HepG2 (cell line): Measurements from ENCODE around the gene FAM131C. TPM values are rescaled to one million over a fixed set of nuclear protein-coding genes. Genes with fewer than 3 reads are reported as not detected.

Source experiments
- JUND ChIP-seq: sonication (generic); formaldehyde crosslinking; IDR thresholded peaks from 2 replicates; pipeline ENCODE4 v1.8.0; 2022; ENCODE audit warnings: mild to moderate bottlenecking, missing genetic modification reagents
- KDM5A ChIP-seq: fragments of 200-600 bp; sonication (generic); IDR thresholded peaks from 2 replicates; pipeline ENCODE4 v1.7.0; 2018; ENCODE audit warnings: antibody characterized with exemption, mild to moderate bottlenecking, low read length, borderline replicate concordance
- LCORL ChIP-seq, 2 experiments: fragments of 450-650 bp in 1 of 2; sonication (generic) in 1 of 2; formaldehyde crosslinking in 1 of 2; IDR thresholded peaks; 2 replicates each; pipeline versions ENCODE4 v1.5.0 to v1.6.1; 2017 to 2020; ENCODE audit warnings: antibody characterized with exemption in 1 of 2, missing genetic modification reagents in 1 of 2
- SP5 ChIP-seq: IDR thresholded peaks from 2 replicates; pipeline ENCODE4 v1.6.1; 2016; ENCODE audit warnings: low read depth, borderline replicate concordance
- YEATS2 ChIP-seq: sonication (generic); formaldehyde crosslinking; IDR thresholded peaks from 2 replicates; pipeline ENCODE4 v1.4.0; 2020; ENCODE audit warnings: missing genetic modification reagents, borderline replicate concordance
- ZKSCAN1 ChIP-seq: fragments of 150-350 bp; IDR thresholded peaks from 2 replicates; pipeline ENCODE4 v1.6.1; 2014; ENCODE audit warnings: low read length
- ZKSCAN8 ChIP-seq: IDR thresholded peaks from 2 replicates; pipeline ENCODE4 v1.6.1; 2016; ENCODE audit warnings: borderline replicate concordance, missing genetic modification reagents, missing compliant biosample characterization
- ZNF101 ChIP-seq: sonication (generic); formaldehyde crosslinking; IDR thresholded peaks from 2 replicates; pipeline ENCODE4 v1.4.0; 2020; ENCODE audit warnings: mild to moderate bottlenecking, low read depth, missing genetic modification reagents, borderline replicate concordance
- ZNF121 ChIP-seq: sonication (generic); formaldehyde crosslinking; IDR thresholded peaks from 2 replicates; pipeline ENCODE4 v1.5.0; 2020; ENCODE audit warnings: mild to moderate bottlenecking, missing genetic modification reagents
- ZNF44 ChIP-seq: sonication (generic); formaldehyde crosslinking; IDR thresholded peaks from 2 replicates; pipeline ENCODE4 v1.5.1; 2020; ENCODE audit warnings: mild to moderate bottlenecking, missing genetic modification reagents
- ZNF570 ChIP-seq: sonication (generic); formaldehyde crosslinking; IDR thresholded peaks from 2 replicates; pipeline ENCODE4 v1.4.0; 2020; ENCODE audit warnings: mild to moderate bottlenecking, missing genetic modification reagents, borderline replicate concordance
- polyA plus RNA-seq, 8 experiments: library from polyadenylated mRNA; depleted of rRNA in 3 of 8; stranded (reverse) in 7 of 8; unstranded in 1 of 8; fragments of >200 nt; fragmentation: Illumina TruSeq in 4 of 8; extraction: Trizol in 4 of 8; gene quantifications; 2 replicates each; pipeline versions ENCODE4 v1.2.1 to v1.2.3, GENCODE V29; 2011 to 2016; ENCODE audit warnings: low read depth in 4 of 8, missing spikeins in 1 of 8, mixed read lengths in 1 of 8; ENCODE audit not compliant: insufficient read depth in 1 of 8
- total RNA-seq, 5 experiments: library from RNA; depleted of rRNA; stranded (reverse); fragments of >200 nt; fragmentation: Illumina TruSeq; extraction: Trizol; gene quantifications; 2 replicates each; pipeline ENCODE4 v1.2.3, GENCODE V29; 2016; ENCODE audit warnings: low read depth in 1 of 5
- TF ChIP-seq, protein P1 (sequence below), 2 experiments: sonication (generic) in 1 of 2; formaldehyde crosslinking in 1 of 2; IDR thresholded peaks; 2 replicates each; pipeline versions ENCODE4 v1.4.0 to v1.6.1; 2016 to 2020; ENCODE audit warnings: borderline replicate concordance in 1 of 2, low read depth in 1 of 2, mild to moderate bottlenecking in 1 of 2, missing genetic modification reagents in 1 of 2
- TF ChIP-seq, protein P2 (sequence below): sonication (generic); formaldehyde crosslinking; IDR thresholded peaks from one replicate; pipeline ENCODE4 v1.5.1; 2020; ENCODE audit warnings: mild to moderate bottlenecking, missing genetic modification reagents; ENCODE audit errors: not compliant biosample characterization
- TF ChIP-seq, protein P3 (sequence below): sonication (generic); formaldehyde crosslinking; IDR thresholded peaks from 2 replicates; pipeline ENCODE4 v1.8.0; 2022; ENCODE audit warnings: mild to moderate bottlenecking, missing genetic modification reagents, borderline replicate concordance

FAM131C gene
- total and polyA plus RNA-seq, 2 of the 13 experiments (the other 11 are each of a cell fraction or from before 2014, with no cell fraction given), result 0.07 TPM; not detected in 1

DNA sequence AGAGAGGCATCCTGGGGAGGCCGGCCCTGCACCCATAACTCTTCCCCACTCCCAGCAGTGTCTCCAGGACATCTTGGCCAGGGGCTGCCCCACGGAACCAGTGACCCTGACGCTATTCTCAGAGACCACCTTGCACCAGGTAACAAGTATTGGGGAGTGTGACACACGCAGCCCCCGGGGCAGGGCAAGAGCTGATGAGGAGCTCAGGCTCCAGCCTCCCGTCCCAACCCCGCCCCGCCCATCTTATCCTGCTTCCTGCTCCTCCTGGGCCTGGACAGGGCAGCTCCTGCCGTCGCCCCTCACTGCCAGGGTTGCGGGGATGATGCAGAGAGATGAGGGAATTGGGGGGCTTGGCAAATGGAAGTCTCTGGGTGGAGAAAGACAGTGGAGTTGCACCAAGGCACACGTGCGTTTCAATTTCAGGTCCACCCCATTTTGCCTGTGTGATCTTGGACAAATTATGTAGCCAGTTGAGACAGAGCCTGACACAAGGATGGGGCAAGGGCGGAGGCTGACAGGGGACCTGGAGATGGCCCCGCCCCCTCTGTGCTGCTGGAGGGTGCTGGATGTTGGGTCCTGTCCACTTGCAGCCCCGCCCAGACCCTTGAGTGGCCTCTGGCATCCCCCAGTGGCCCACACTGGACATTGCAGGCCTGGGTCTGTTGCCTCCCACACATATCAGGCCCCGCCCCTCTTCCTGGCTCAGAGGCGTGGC, 40.9 kb downstream of the FAM131C start (continued):
- TF ChIP-seq, protein P1, sequence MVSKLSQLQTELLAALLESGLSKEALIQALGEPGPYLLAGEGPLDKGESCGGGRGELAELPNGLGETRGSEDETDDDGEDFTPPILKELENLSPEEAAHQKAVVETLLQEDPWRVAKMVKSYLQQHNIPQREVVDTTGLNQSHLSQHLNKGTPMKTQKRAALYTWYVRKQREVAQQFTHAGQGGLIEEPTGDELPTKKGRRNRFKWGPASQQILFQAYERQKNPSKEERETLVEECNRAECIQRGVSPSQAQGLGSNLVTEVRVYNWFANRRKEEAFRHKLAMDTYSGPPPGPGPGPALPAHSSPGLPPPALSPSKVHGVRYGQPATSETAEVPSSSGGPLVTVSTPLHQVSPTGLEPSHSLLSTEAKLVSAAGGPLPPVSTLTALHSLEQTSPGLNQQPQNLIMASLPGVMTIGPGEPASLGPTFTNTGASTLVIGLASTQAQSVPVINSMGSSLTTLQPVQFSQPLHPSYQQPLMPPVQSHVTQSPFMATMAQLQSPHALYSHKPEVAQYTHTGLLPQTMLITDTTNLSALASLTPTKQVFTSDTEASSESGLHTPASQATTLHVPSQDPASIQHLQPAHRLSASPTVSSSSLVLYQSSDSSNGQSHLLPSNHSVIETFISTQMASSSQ (IDR thresholded peaks at IDR 0.05; ENCODE audit: low read depth), result no peak
- TF ChIP-seq, protein P1 (CRISPR knock-in tag; IDR thresholded peaks at IDR 0.05; ENCODE audit: borderline replicate concordance), result no peak
- TF ChIP-seq SP5 (CRISPR knock-in tag) (0 out of 2 replicates have a peak, but pooled peaks have one; percentile 53), ZNF44 (CRISPR knock-in tag) (no peak), ZNF570 (CRISPR knock-in tag) (no peak), ZKSCAN8 (no peak), LCORL (IDR thresholded peaks at IDR 0.05) (no peak), LCORL (CRISPR knock-in tag; IDR thresholded peaks at IDR 0.05) (peak; percentile 59; the same call in 1 of the 2 replicates), KDM5A (no peak), ZNF101 (no peak), ZKSCAN1 (no peak), YEATS2 (CRISPR knock-in tag) (peak; percentile 52; the same call in 1 of the 2 replicates), JUND (no peak), ZNF121 (CRISPR knock-in tag) (peak; percentile 26; the same call in 1 of the 2 replicates)
- TF ChIP-seq, protein P2, sequence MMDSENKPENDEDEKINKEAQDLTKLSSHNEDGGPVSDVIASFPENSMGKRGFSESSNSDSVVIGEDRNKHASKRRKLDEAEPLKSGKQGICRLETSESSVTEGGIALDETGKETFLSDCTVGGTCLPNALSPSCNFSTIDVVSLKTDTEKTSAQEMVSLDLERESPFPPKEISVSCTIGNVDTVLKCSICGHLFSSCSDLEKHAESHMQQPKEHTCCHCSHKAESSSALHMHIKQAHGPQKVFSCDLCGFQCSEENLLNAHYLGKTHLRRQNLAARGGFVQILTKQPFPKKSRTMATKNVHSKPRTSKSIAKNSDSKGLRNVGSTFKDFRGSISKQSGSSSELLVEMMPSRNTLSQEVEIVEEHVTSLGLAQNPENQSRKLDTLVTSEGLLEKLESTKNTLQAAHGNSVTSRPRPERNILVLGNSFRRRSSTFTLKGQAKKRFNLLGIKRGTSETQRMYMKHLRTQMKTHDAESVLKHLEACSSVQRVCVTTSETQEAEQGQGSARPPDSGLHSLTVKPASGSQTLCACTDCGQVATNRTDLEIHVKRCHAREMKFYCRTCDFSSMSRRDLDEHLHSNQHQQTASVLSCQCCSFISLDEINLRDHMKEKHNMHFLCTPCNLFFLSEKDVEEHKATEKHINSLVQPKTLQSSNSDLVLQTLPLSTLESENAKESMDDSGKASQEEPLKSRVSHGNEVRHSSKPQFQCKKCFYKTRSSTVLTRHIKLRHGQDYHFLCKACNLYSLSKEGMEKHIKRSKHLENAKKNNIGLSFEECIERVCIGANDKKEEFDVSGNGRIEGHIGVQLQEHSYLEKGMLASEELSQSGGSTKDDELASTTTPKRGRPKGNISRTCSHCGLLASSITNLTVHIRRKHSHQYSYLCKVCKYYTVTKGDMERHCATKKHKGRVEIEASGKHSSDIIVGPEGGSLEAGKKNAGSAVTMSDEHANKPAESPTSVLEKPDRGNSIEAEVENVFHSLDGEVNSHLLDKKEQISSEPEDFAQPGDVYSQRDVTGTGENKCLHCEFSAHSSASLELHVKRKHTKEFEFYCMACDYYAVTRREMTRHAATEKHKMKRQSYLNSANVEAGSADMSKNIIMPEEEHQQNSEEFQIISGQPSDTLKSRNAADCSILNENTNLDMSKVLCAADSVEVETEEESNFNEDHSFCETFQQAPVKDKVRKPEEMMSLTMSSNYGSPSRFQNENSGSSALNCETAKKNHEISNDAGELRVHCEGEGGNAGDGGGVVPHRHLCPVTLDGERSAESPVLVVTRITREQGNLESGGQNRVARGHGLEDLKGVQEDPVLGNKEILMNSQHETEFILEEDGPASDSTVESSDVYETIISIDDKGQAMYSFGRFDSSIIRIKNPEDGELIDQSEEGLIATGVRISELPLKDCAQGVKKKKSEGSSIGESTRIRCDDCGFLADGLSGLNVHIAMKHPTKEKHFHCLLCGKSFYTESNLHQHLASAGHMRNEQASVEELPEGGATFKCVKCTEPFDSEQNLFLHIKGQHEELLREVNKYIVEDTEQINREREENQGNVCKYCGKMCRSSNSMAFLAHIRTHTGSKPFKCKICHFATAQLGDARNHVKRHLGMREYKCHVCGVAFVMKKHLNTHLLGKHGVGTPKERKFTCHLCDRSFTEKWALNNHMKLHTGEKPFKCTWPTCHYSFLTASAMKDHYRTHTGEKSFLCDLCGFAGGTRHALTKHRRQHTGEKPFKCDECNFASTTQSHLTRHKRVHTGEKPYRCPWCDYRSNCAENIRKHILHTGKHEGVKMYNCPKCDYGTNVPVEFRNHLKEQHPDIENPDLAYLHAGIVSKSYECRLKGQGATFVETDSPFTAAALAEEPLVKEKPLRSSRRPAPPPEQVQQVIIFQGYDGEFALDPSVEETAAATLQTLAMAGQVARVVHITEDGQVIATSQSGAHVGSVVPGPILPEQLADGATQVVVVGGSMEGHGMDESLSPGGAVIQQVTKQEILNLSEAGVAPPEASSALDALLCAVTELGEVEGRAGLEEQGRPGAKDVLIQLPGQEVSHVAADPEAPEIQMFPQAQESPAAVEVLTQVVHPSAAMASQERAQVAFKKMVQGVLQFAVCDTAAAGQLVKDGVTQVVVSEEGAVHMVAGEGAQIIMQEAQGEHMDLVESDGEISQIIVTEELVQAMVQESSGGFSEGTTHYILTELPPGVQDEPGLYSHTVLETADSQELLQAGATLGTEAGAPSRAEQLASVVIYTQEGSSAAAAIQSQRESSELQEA (CRISPR knock-in tag), result peak; percentile 59
- TF ChIP-seq, protein P3, sequence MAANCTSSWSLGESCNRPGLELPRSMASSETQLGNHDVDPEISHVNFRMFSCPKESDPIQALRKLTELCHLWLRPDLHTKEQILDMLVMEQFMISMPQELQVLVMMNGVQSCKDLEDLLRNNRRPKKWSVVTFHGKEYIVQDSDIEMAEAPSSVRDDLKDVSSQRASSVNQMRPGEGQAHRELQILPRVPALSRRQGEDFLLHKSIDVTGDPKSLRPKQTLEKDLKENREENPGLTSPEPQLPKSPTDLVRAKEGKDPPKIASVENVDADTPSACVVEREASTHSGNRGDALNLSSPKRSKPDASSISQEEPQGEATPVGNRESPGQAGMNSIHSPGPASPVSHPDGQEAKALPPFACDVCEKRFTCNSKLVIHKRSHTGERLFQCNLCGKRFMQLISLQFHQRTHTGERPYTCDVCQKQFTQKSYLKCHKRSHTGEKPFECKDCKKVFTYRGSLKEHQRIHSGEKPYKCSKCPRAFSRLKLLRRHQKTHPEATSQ, result no peak
